ENCODE data around the gene FADS1. TPM values are rescaled to one million over a fixed set of nuclear protein-coding genes. Genes with fewer than 3 reads are reported as not detected.

The FADS1 gene
- total and polyA plus RNA-seq, 7 experiments from 2014 or later: 0.62 to 52.1 (median 2.6) TPM; not detected in 1

- Histone ChIP-seq H3K27me3 (ENCODE audit: control insufficient read depth in 2 of 2, insufficient read depth in 2 of 2, low read length in 2 of 2) (no peaks in the 10 kb centered on the region), H3K36me3 (ENCODE audit: control insufficient read depth in 2 of 3, insufficient read depth in 3 of 3, low read length in 3 of 3) (peaks cover 0 to 8% (median 0%) of the 10 kb centered on the region in 3 experiments), H3K27ac (ENCODE audit: low read depth, low read length) (no peak overlapping the region), H3K9me3 (ENCODE audit: control insufficient read depth in 2 of 3, low read length in 3 of 3) (no peaks in the 10 kb centered on the region), H3K4me3 (ENCODE audit: low read length) (no peak overlapping the region), H3K4me1 (ENCODE audit: control insufficient read depth in 2 of 2, insufficient read depth in 2 of 2, low read length in 2 of 2) (no peaks in the 10 kb centered on the region)
- ATAC-seq (no peak), DNase-seq (no peak)
- no peak overlapping the region for H3K4me3 Mint-ChIP-seq
- H3K27ac Mint-ChIP-seq: peak overlapping the region in 2 of 9 donors; percentile 21 to 62
- intact Hi-C loops (cut with micrococcal nuclease): loop anchor here in 1 of 2 donors (5.0 kb wide), 1 partner anchor 513 kb away; no protein-coding TSS in a partner anchor
- H3K4me1 Mint-ChIP-seq: peaks cover 0 to 39% (median 5%) of the 10 kb centered on the region in 7 donors
- CTCF ChIA-PET: interaction anchor here (0.6 to 1.8 kb wide), 2 partner anchors 12 to 308 kb away, joined by 3 to 6 read pairs; no protein-coding TSS in a partner anchor
- no peaks in the 10 kb centered on the region for H3K9me3 Mint-ChIP-seq
- POLR2A ChIA-PET: interaction anchor here (0.7 kb wide), 1 partner anchor 282 kb away, joined by 3 read pairs; no protein-coding TSS in a partner anchor
- H3K36me3 Mint-ChIP-seq: peaks cover 0 to 15% (median 3%) of the 10 kb centered on the region in 5 donors
- H3K27me3 Mint-ChIP-seq: no peaks in the 10 kb centered on the region
Measured at GRCh38 chr11:61799665-61800284, 17.0 kb downstream of the FADS1 start.

GRCh38 chr11:61797263-61797944 is 19.4 kb downstream of the FADS1 start:
- peaks cover 0 to 13% (median 3%) of the 10 kb centered on the region in 5 donors for H3K36me3 Mint-ChIP-seq
- Histone ChIP-seq H3K27me3 (ENCODE audit: control insufficient read depth in 2 of 2, insufficient read depth in 2 of 2, low read length in 2 of 2) (no peaks in the 10 kb centered on the region), H3K4me3 (ENCODE audit: low read length) (no peak overlapping the region), H3K36me3 (ENCODE audit: control insufficient read depth in 2 of 3, insufficient read depth in 3 of 3, low read length in 3 of 3) (peaks cover 0 to 8% (median 0%) of the 10 kb centered on the region in 3 experiments), H3K27ac (ENCODE audit: low read depth, low read length) (no peak overlapping the region), H3K9me3 (ENCODE audit: control insufficient read depth in 2 of 3, low read length in 3 of 3) (no peaks in the 10 kb centered on the region), H3K4me1 (ENCODE audit: control insufficient read depth in 2 of 2, insufficient read depth in 2 of 2, low read length in 2 of 2) (peaks cover 0 to 4% of the 10 kb centered on the region in 2 donors)
- DNase-seq (peak in 8 of 9 donors; percentile 52 to 78 (median 64)), ATAC-seq (peak; percentile 44)
- H3K27ac Mint-ChIP-seq: peak overlapping the region in 4 of 9 donors; percentile 0 to 23 (median 10)
- ChIA-PET CTCF (interaction anchor here (0.5 to 5.1 kb wide), 26 partner anchors 8 to 1875 kb away, joined by 3 to 66 read pairs (median 4); partner anchors contain the start of genes FADS1 and SDHAF2), POLR2A (interaction anchor here (0.6 to 1.7 kb wide), 7 partner anchors 15 to 315 kb away, joined by 3 to 10 read pairs (median 4); partner anchors contain the start of gene FTH1)
- no peak overlapping the region for H3K4me3 Mint-ChIP-seq
- H3K4me1 Mint-ChIP-seq: peaks cover 6 to 52% (median 15%) of the 10 kb centered on the region in 7 donors
- no peaks in the 10 kb centered on the region for H3K27me3 Mint-ChIP-seq
- no peaks in the 10 kb centered on the region for H3K9me3 Mint-ChIP-seq
- intact Hi-C loops (cut with micrococcal nuclease): loop anchor here (1.0 to 5.0 kb wide), 16 partner anchors 19 to 528 kb away; partner anchors contain the start of genes FADS3 (in 1 of the 2) and SCGB2A1 (in 1 of the 2)

- ATAC-seq (no peak), DNase-seq (no peak)
- no peaks in the 10 kb centered on the region for H3K9me3 Mint-ChIP-seq
- H3K27ac ChIP-seq (ENCODE audit: low read depth, low read length): no peak overlapping the region
- H3K4me1 Mint-ChIP-seq: peaks cover 14 to 60% (median 23%) of the 10 kb centered on the region in 7 donors
- peaks cover 0 to 8% (median 0%) of the 10 kb centered on the region in 3 experiments for H3K36me3 ChIP-seq (ENCODE audit: control insufficient read depth in 2 of 3, insufficient read depth in 3 of 3, low read length in 3 of 3)
- peaks cover 9 to 14% of the 10 kb centered on the region in 2 donors for H3K4me1 ChIP-seq (ENCODE audit: control insufficient read depth in 2 of 2, insufficient read depth in 2 of 2, low read length in 2 of 2)
- POLR2A ChIA-PET: no interaction called here
- no peaks in the 10 kb centered on the region for H3K9me3 ChIP-seq (ENCODE audit: control insufficient read depth in 2 of 3, low read length in 3 of 3)
- no peak overlapping the region for H3K27ac Mint-ChIP-seq
- CTCF ChIA-PET: interaction anchor here (0.6 to 5.1 kb wide), 8 partner anchors 8 to 422 kb away, joined by 3 to 66 read pairs (median 5); partner anchors contain the start of gene FADS1
- no peaks in the 10 kb centered on the region for H3K27me3 Mint-ChIP-seq
- H3K4me3 ChIP-seq (ENCODE audit: low read length): no peak overlapping the region
- intact Hi-C loops (cut with micrococcal nuclease): loop anchor here (2.0 to 5.0 kb wide), 4 partner anchors 103 to 516 kb away; partner anchors contain the start of gene SCGB2A1 (in 1 of the 2)
- no peaks in the 10 kb centered on the region for H3K27me3 ChIP-seq (ENCODE audit: control insufficient read depth in 2 of 2, insufficient read depth in 2 of 2, low read length in 2 of 2)
- H3K36me3 Mint-ChIP-seq: peaks cover 0 to 15% (median 3%) of the 10 kb centered on the region in 5 donors
- H3K4me3 Mint-ChIP-seq: no peak overlapping the region
Measured at GRCh38 chr11:61795876-61796526, 20.8 kb downstream of the FADS1 start.

- H3K9me3 Mint-ChIP-seq: no peaks in the 10 kb centered on the region
- H3K36me3 Mint-ChIP-seq: peaks cover 0 to 15% (median 3%) of the 10 kb centered on the region in 5 donors
- CTCF ChIA-PET: interaction anchor here (0.6 to 5.1 kb wide), 4 partner anchors 11 to 421 kb away, joined by 3 to 66 read pairs (median 26); no protein-coding TSS in a partner anchor
- Histone ChIP-seq H3K4me3 (ENCODE audit: low read length) (no peak overlapping the region), H3K36me3 (ENCODE audit: control insufficient read depth in 2 of 3, insufficient read depth in 3 of 3, low read length in 3 of 3) (peaks cover 0 to 8% (median 0%) of the 10 kb centered on the region in 3 experiments), H3K27me3 (ENCODE audit: control insufficient read depth in 2 of 2, insufficient read depth in 2 of 2, low read length in 2 of 2) (no peaks in the 10 kb centered on the region), H3K27ac (ENCODE audit: low read depth, low read length) (no peak overlapping the region), H3K4me1 (ENCODE audit: control insufficient read depth in 2 of 2, insufficient read depth in 2 of 2, low read length in 2 of 2) (peaks cover 9 to 14% of the 10 kb centered on the region in 2 donors), H3K9me3 (ENCODE audit: control insufficient read depth in 2 of 3, low read length in 3 of 3) (no peaks in the 10 kb centered on the region)
- H3K27ac Mint-ChIP-seq: peak overlapping the region in 1 of 9 donors; percentile 38
- intact Hi-C loops (cut with micrococcal nuclease): loop anchor here in 1 of 2 donors (5.0 kb wide), 1 partner anchor 517 kb away; no protein-coding TSS in a partner anchor
- POLR2A ChIA-PET: no interaction called here
- H3K4me3 Mint-ChIP-seq: peak overlapping the region in 3 of 10 donors; percentile 42 to 52 (median 46)
- no peaks in the 10 kb centered on the region for H3K27me3 Mint-ChIP-seq
- no peak for ATAC-seq
- H3K4me1 Mint-ChIP-seq: peaks cover 14 to 61% (median 27%) of the 10 kb centered on the region in 7 donors
- no peak for DNase-seq
Measured at GRCh38 chr11:61795459-61795858, 21.3 kb downstream of the FADS1 start.

DNA sequence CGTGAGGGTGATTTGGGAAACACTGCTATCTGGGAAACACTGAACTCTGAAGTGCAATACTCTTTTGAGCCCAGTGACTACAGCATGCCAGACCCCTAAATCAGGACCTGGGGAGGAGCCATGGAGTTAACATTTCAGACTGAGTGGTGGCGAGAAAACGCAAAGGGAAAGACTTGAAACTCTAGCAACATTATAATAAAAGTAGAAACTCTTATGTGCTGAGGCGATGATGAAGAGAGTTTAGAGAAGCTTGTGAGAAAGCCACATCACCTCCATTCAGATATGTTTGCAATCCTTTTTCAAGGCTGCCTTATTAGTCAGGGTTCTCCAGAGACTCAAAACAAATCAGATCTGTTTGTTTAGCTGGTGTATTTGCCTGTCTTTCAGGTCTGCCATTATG is 22.2 kb downstream of the FADS1 start:
- H3K27me3 ChIP-seq (ENCODE audit: control insufficient read depth in 2 of 2, insufficient read depth in 2 of 2, low read length in 2 of 2): no peaks in the 10 kb centered on the region
- peaks cover 14 to 67% (median 30%) of the 10 kb centered on the region in 7 donors for H3K4me1 Mint-ChIP-seq
- no peaks in the 10 kb centered on the region for H3K9me3 Mint-ChIP-seq
- no peaks in the 10 kb centered on the region for H3K9me3 ChIP-seq (ENCODE audit: control insufficient read depth in 2 of 3, low read length in 3 of 3)
- peak overlapping the region in 2 of 10 donors; percentile 52 to 95 for H3K4me3 Mint-ChIP-seq
- peak overlapping the region in 1 of 9 donors; percentile 30 for H3K27ac Mint-ChIP-seq
- intact Hi-C loops (cut with micrococcal nuclease): loop anchor here (5.0 kb wide), 2 partner anchors 47 to 173 kb away; partner anchors contain the start of gene FTH1 (in 1 of the 2)
- no peak overlapping the region for H3K27ac ChIP-seq (ENCODE audit: low read depth, low read length)
- ATAC-seq (no peak), DNase-seq (no peak)
- H3K36me3 Mint-ChIP-seq: peaks cover 0 to 21% (median 2%) of the 10 kb centered on the region in 5 donors
- H3K36me3 ChIP-seq (ENCODE audit: control insufficient read depth in 2 of 3, insufficient read depth in 3 of 3, low read length in 3 of 3): peaks cover 0 to 16% (median under 1%) of the 10 kb centered on the region in 3 experiments
- ChIA-PET CTCF (interaction anchor here (5.1 kb wide), 1 partner anchor 287 kb away, joined by 66 read pairs; no protein-coding TSS in a partner anchor), POLR2A (no interaction called here)
- no peaks in the 10 kb centered on the region for H3K27me3 Mint-ChIP-seq
- H3K4me3 ChIP-seq (ENCODE audit: low read length): no peak overlapping the region
- peaks cover 9 to 14% of the 10 kb centered on the region in 2 donors for H3K4me1 ChIP-seq (ENCODE audit: control insufficient read depth in 2 of 2, insufficient read depth in 2 of 2, low read length in 2 of 2)

All from naive thymus-derived CD4-positive, alpha-beta T cell (primary cell).